Measurements from ENCODE around the gene BBS12. TPM values are rescaled to one million over a fixed set of nuclear protein-coding genes. Genes with fewer than 3 reads are reported as not detected.
A peak's percentile ranks its signal among the peaks of the same experiment; 100 is the strongest.

Gene BBS12
- total RNA-seq, 2 donors from 2014 or later = 1.4 to 3.0 TPM

DNA sequence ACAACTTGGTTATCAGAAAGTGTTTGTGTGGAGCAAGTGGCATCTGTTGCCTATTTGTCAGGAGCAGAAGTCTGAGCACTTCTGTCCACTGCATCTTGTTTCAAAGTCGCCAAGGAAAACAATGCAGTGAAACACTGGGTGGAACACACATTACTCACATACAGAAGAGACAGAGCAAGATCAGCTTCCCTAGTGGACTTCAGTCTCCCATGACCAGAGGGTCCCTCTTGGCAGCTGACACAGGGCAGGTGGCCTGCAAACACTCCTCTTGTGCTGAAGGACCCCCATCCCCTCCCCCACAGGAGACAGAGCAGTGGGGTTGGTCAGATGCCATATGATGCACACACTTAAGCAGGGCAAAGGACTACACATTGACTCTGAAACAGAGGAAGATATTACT is 3.6 kb upstream of the BBS12 start:
- DNase-seq (ENCODE audit: low spot score) (no peak), ATAC-seq (ENCODE audit: insufficient number of reproducible peaks, low FRiP score, low read depth) (no peak)
- Histone ChIP-seq H3K9me3 (no peaks in the 10 kb centered on the region), H3K4me1 (ENCODE audit: control insufficient read depth in 1 of 2, low read depth in 2 of 2) (peaks cover 5 to 11% of the 10 kb centered on the region in 2 donors), H3K27me3 (replicated peaks; ENCODE audit: insufficient read depth) (no peaks in the 10 kb centered on the region), H3K4me3 (no peak overlapping the region), H3K36me3 (no peaks in the 10 kb centered on the region), H3K27ac (no peak overlapping the region)
- TF ChIP-seq CTCF (IDR thresholded peaks at IDR 0.05) = no peak

GRCh38 chr4:122731676-122732075 is 828 bp upstream of the BBS12 start:
- H3K36me3 ChIP-seq = no peaks in the 10 kb centered on the region
- no peak for TF ChIP-seq CTCF (IDR thresholded peaks at IDR 0.05)
- no peaks in the 10 kb centered on the region for H3K9me3 ChIP-seq
- H3K27ac ChIP-seq = peak overlapping the region in 1 of 2 donors; percentile 49
- DNase-seq (ENCODE audit: low spot score) (no peak), ATAC-seq (ENCODE audit: insufficient number of reproducible peaks, low FRiP score, low read depth) (no peak)
- peaks cover 5 to 13% of the 10 kb centered on the region in 2 donors for H3K4me1 ChIP-seq (ENCODE audit: control insufficient read depth in 1 of 2, low read depth in 2 of 2)
- H3K27me3 ChIP-seq (replicated peaks; ENCODE audit: insufficient read depth) = no peaks in the 10 kb centered on the region
- H3K4me3 ChIP-seq = peak overlapping the region; percentile 86

DNA sequence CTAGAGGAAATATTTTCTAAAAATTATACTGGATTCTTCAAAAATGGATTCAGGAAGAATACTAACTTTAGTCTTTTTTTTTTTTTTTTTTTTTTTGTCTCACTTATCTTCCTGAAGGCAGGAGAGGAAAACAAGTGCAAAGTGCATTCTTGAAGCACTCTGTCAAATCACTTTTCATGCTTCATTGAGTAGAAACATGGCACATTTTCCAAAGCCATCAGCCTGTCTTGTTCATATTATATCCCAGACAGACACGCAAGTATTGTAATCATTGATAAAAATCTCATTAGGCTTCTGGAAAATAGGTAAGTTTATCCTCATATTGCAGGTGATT is 1.2 kb downstream of the BBS12 start:
- ATAC-seq (ENCODE audit: insufficient number of reproducible peaks, low FRiP score, low read depth) = no peak

GRCh38 chr4:122739174-122739573 is 6.7 kb downstream of the BBS12 start:
- H3K27ac ChIP-seq = no peak overlapping the region
- TF ChIP-seq CTCF (IDR thresholded peaks at IDR 0.05) = no peak
- ATAC-seq (ENCODE audit: insufficient number of reproducible peaks, low FRiP score, low read depth) (no peak), DNase-seq (ENCODE audit: low spot score) (no peak)
- H3K36me3 ChIP-seq = peaks cover 20% of the 10 kb centered on the region
- no peaks in the 10 kb centered on the region for H3K9me3 ChIP-seq
- no peaks in the 10 kb centered on the region for H3K4me1 ChIP-seq (ENCODE audit: control insufficient read depth in 1 of 2, low read depth in 2 of 2)
- H3K27me3 ChIP-seq (replicated peaks; ENCODE audit: insufficient read depth) = no peaks in the 10 kb centered on the region
- no peak overlapping the region for H3K4me3 ChIP-seq

More for the DNA sequence above, 1.2 kb downstream of the BBS12 start:
- no peak for TF ChIP-seq CTCF (IDR thresholded peaks at IDR 0.05)
- Histone ChIP-seq H3K4me1 (ENCODE audit: control insufficient read depth in 1 of 2, low read depth in 2 of 2) (peaks cover 5 to 13% of the 10 kb centered on the region in 2 donors), H3K36me3 (no peaks in the 10 kb centered on the region), H3K4me3 (peak overlapping the region; percentile 86), H3K9me3 (no peaks in the 10 kb centered on the region), H3K27ac (no peak overlapping the region), H3K27me3 (replicated peaks; ENCODE audit: insufficient read depth) (no peaks in the 10 kb centered on the region)
- no peak for DNase-seq (ENCODE audit: low spot score)

- Histone ChIP-seq H3K27ac (no peak overlapping the region), H3K36me3 (peaks cover 20% of the 10 kb centered on the region), H3K9me3 (no peaks in the 10 kb centered on the region), H3K4me3 (no peak overlapping the region), H3K27me3 (replicated peaks; ENCODE audit: insufficient read depth) (no peaks in the 10 kb centered on the region), H3K4me1 (ENCODE audit: control insufficient read depth in 1 of 2, low read depth in 2 of 2) (no peaks in the 10 kb centered on the region)
- ATAC-seq (ENCODE audit: insufficient number of reproducible peaks, low FRiP score, low read depth) (no peak), DNase-seq (ENCODE audit: low spot score) (no peak)
- TF ChIP-seq CTCF (IDR thresholded peaks at IDR 0.05) = no peak
Observed at GRCh38 chr4:122742933-122743829, 10.7 kb downstream of the BBS12 start.

Data from thoracic aorta (tissue), 2 donors.